OCI-LY3 (cell line): ENCODE data around the gene ROBO1.

Experiments used
- EZH2phosphoT487 ChIP-seq: fragments of 200-600 bp; shearing (Covaris generic); IDR thresholded peaks from 2 replicates; pipeline ENCODE4 v1.6.1; 2018; ENCODE audit warnings: antibody characterized with exemption, mixed run types, low read depth
- TF ChIP-seq, protein P1 (sequence below): fragments of 200-600, 300-600 bp; sonication (generic); IDR thresholded peaks from 2 replicates; pipeline ENCODE4 v1.5.1; 2014; ENCODE audit warnings: antibody characterized with exemption, low read length, low read depth

DNA sequence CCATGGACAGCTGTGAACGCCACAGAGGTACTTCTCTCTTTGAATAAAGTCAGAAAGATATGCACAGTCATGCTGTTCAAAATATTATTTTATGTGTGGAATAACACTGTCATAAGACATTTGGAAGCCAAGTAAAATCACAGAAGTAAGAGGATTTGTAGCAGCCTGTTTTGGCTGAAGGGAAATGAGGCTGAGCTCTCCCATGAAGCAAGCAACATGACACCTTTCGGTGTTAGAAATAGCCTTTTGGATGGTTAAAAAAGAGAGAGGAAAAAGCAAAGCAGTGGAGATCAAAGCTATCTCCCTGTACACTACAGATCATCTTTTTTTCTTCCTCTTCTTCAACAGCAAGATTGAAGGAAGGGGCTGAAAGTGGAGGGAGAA is 755.3 kb downstream of the ROBO1 start:
- TF ChIP-seq, protein P1, sequence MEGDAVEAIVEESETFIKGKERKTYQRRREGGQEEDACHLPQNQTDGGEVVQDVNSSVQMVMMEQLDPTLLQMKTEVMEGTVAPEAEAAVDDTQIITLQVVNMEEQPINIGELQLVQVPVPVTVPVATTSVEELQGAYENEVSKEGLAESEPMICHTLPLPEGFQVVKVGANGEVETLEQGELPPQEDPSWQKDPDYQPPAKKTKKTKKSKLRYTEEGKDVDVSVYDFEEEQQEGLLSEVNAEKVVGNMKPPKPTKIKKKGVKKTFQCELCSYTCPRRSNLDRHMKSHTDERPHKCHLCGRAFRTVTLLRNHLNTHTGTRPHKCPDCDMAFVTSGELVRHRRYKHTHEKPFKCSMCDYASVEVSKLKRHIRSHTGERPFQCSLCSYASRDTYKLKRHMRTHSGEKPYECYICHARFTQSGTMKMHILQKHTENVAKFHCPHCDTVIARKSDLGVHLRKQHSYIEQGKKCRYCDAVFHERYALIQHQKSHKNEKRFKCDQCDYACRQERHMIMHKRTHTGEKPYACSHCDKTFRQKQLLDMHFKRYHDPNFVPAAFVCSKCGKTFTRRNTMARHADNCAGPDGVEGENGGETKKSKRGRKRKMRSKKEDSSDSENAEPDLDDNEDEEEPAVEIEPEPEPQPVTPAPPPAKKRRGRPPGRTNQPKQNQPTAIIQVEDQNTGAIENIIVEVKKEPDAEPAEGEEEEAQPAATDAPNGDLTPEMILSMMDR = no peak
- TF ChIP-seq EZH2phosphoT487 = no peak
